GM19025 (cell line): ENCODE measurements around the gene MGLL.
"Not testable (repeated sequence)": the region's sequence is repeated elsewhere in the genome, so short reads cannot be mapped to it uniquely, and the experiment has no call there.

Experiments used
- ATAC-seq: cut with Tn5 transposase; IDR thresholded peaks from one replicate; pipeline ENCODE4 v1.9.1; 2021; ENCODE audit warnings: mild to moderate bottlenecking, low read depth, moderate library complexity; ENCODE audit not compliant: unreplicated experiment

MGLL gene

GRCh38 chr3:127669541-127670228, 152.6 kb downstream of the MGLL start:
- ATAC-seq, result no peak

- no peak for ATAC-seq
These were observed 153.4 kb downstream of the MGLL start for GRCh38 chr3:127668906-127669305.

- no peak for ATAC-seq
These were observed 155.1 kb downstream of the MGLL start for GRCh38 chr3:127667119-127667681.

- no peak for ATAC-seq
These were observed 155.6 kb downstream of the MGLL start for GRCh38 chr3:127666676-127667075.

- no peak for ATAC-seq
These were observed 156.7 kb downstream of the MGLL start for GRCh38 chr3:127665586-127665985.

- ATAC-seq, result no peak
These were observed 157.2 kb downstream of the MGLL start for GRCh38 chr3:127665165-127665564.

- no peak for ATAC-seq
These were observed 159.2 kb downstream of the MGLL start for GRCh38 chr3:127663151-127663550.

- ATAC-seq, result no peak
These were observed 160.3 kb downstream of the MGLL start for GRCh38 chr3:127662001-127662469.

GRCh38 chr3:127661600-127661999, 160.7 kb downstream of the MGLL start:
- ATAC-seq, result no peak

GRCh38 chr3:127660621-127661251, 161.6 kb downstream of the MGLL start:
- ATAC-seq, result no peak

- ATAC-seq, result no peak
These were observed 164.1 kb downstream of the MGLL start for GRCh38 chr3:127658234-127658633.

GRCh38 chr3:127656906-127657305, 165.4 kb downstream of the MGLL start:
- ATAC-seq, result no peak

- no peak for ATAC-seq
These were observed 166.7 kb downstream of the MGLL start for GRCh38 chr3:127655641-127656040.

GRCh38 chr3:127654993-127655392, 167.3 kb downstream of the MGLL start:
- ATAC-seq, result not testable (repeated sequence)

GRCh38 chr3:127654374-127654773, 167.9 kb downstream of the MGLL start:
- no peak for ATAC-seq

- ATAC-seq, result no peak
These were observed 169.9 kb downstream of the MGLL start for GRCh38 chr3:127652246-127652995.

- no peak for ATAC-seq
These were observed 170.7 kb downstream of the MGLL start for GRCh38 chr3:127651516-127652172.

GRCh38 chr3:127650236-127650635, 172.1 kb downstream of the MGLL start:
- ATAC-seq, result no peak

- no peak for ATAC-seq
These were observed 174.5 kb downstream of the MGLL start for GRCh38 chr3:127647845-127648204.

- no peak for ATAC-seq
These were observed 175.0 kb downstream of the MGLL start for GRCh38 chr3:127647166-127647844.
